A549 (cell line): Measurements from ENCODE around the gene PLAC1. TPM values are rescaled to one million over a fixed set of nuclear protein-coding genes. Genes with fewer than 3 reads are reported as not detected.

ENCODE experiments used
- ATAC-seq, 2 experiments: fragments of 200-7000 bp in 1 of 2; fragments of >200 bp in 1 of 2; cut with Nextera tagmentation in 1 of 2; cut with Tn5 transposase in 1 of 2; 3 replicates each; pipeline versions ENCODE4 v1.8.0 to v1.9.1; 2018 to 2020; ENCODE audit warnings: mild to moderate bottlenecking in 1 of 2, moderate library complexity in 1 of 2
- CTCF ChIA-PET: fragments of 300-600 bp; sonication (Branson Sonifier 250); formaldehyde crosslinking; extraction: SDS; loops from one replicate; lab custom pipeline; 2021; ENCODE audit warnings: antibody characterized with exemption, inconsistent platforms; lab: Yijun Ruan, JAX
- POLR2A ChIA-PET: fragments of 350-600 bp; formaldehyde crosslinking; extraction: SDS; loops from one replicate; lab custom pipeline; 2021; ENCODE audit warnings: antibody characterized with exemption, inconsistent platforms; lab: Yijun Ruan, JAX
- DNase-seq, 2 experiments: peaks; one replicate each; pipeline versions ENCODE4 v3.0.0 to v3.0.0-alpha.2; 2011 to 2016; ENCODE audit warnings: low read depth in 1 of 2, low spot score in 1 of 2
- FAIRE-seq: peaks from 2 replicates; lab custom pipeline; 2011; peaks lifted over from hg19 to GRCh38; lab: Jason Lieb, UNC
- H3K27ac ChIP-seq, 2 experiments: fragments of >200 bp; sonication (Bioruptor Twin); formaldehyde crosslinking; 3 replicates each; pipeline ENCODE4 v1.5.1; 2016 to 2017
- H3K4me1 ChIP-seq: fragments of >200 bp; sonication (Bioruptor Twin); formaldehyde crosslinking; 3 replicates; pipeline ENCODE4 v1.6.1; 2016
- H3K4me2 ChIP-seq: fragments of >200 bp; sonication (Bioruptor Twin); formaldehyde crosslinking; 3 replicates; pipeline ENCODE4 v1.6.1; 2016
- H3K4me3 ChIP-seq: fragments of >200 bp; sonication (Bioruptor Twin); formaldehyde crosslinking; 3 replicates; pipeline ENCODE4 v1.5.1; 2016
- H3K9me3 ChIP-seq: fragments of >200 bp; sonication (Bioruptor Twin); formaldehyde crosslinking; 3 replicates; pipeline ENCODE4 v1.6.1; 2016
- BHLHE40 ChIP-seq: IDR thresholded peaks from 2 replicates; pipeline ENCODE4 v1.6.1; 2012; ENCODE audit warnings: low read depth, low read length, inconsistent platforms
- CEBPB ChIP-seq, 2 experiments: fragments of >200 bp in 1 of 2; sonication (Bioruptor Twin) in 1 of 2; formaldehyde crosslinking in 1 of 2; IDR thresholded peaks; 2 replicates each; pipeline ENCODE4 v1.6.1; 2012 to 2016
- E2F6 ChIP-seq: IDR thresholded peaks from 2 replicates; pipeline ENCODE4 v1.6.1; 2012; ENCODE audit warnings: low read depth, borderline replicate concordance
- EP300 ChIP-seq, 2 experiments: fragments of >200 bp; sonication (Bioruptor Twin); formaldehyde crosslinking; IDR thresholded peaks; 2 replicates in 1 of 2; 3 replicates in 1 of 2; pipeline ENCODE4 v1.6.1; 2016 to 2017
- ESRRA ChIP-seq: fragments of 150-350 bp; IDR thresholded peaks from 2 replicates; pipeline ENCODE4 v1.6.1; 2014; ENCODE audit warnings: mild to moderate bottlenecking, low read length, borderline replicate concordance
- FOSL2 ChIP-seq, 2 experiments: fragments of 450-650 bp in 1 of 2; fragments of >200 bp in 1 of 2; sonication (Bioruptor Twin) in 1 of 2; formaldehyde crosslinking; IDR thresholded peaks; 2 replicates each; pipeline versions ENCODE4 v1.5.0 to v1.6.1; 2016 to 2020; ENCODE audit warnings: mild to moderate bottlenecking in 1 of 2, moderate library complexity in 1 of 2
- HMGXB4 ChIP-seq: fragments of 250-450 bp; sonication (Bioruptor Pico); IDR thresholded peaks from 2 replicates; pipeline ENCODE4 v1.5.0; 2021; ENCODE audit warnings: mild to moderate bottlenecking, moderate library complexity, borderline replicate concordance
- JUNB ChIP-seq: fragments of >200 bp; sonication (Bioruptor Twin); formaldehyde crosslinking; IDR thresholded peaks from 2 replicates; pipeline ENCODE4 v1.6.1; 2016
- MAFK ChIP-seq: fragments of 450-650 bp; IDR thresholded peaks from 2 replicates; pipeline ENCODE4 v1.6.1; 2014; ENCODE audit not compliant: partially characterized antibody
- MYC ChIP-seq: IDR thresholded peaks from 2 replicates; pipeline ENCODE4 v1.6.1; 2012; ENCODE audit warnings: mild to moderate bottlenecking, inconsistent platforms, low read length, improper control_type of control experiment, borderline replicate concordance
- POLR2A ChIP-seq: IDR thresholded peaks from 2 replicates; pipeline ENCODE4 v1.6.1; 2012; ENCODE audit warnings: mild to moderate bottlenecking, low read length
- POLR2AphosphoS2 ChIP-seq: conservative IDR thresholded peaks from 2 replicates; pipeline ENCODE4 v1.6.1; 2012; ENCODE audit warnings: low read length, improper control_type of control experiment, inconsistent platforms
- RARB ChIP-seq: fragments of 250-450 bp; sonication (Bioruptor Pico); IDR thresholded peaks from 2 replicates; pipeline ENCODE4 v1.8.0; 2021; ENCODE audit warnings: mild to moderate bottlenecking, moderate library complexity
- RCOR1 ChIP-seq: fragments of 150-350 bp; IDR thresholded peaks from 2 replicates; pipeline ENCODE4 v1.6.1; 2014; ENCODE audit warnings: antibody characterized with exemption, low read length, low read depth
- ZC3H11A ChIP-seq: fragments of 450-650 bp; IDR thresholded peaks from 2 replicates; pipeline ENCODE4 v1.6.1; 2014; ENCODE audit warnings: antibody characterized with exemption, mild to moderate bottlenecking
- WGBS: methylation state at CpG from one replicate; pipeline ENCODE4 v1.1.6; 2017; ENCODE audit errors: missing lambda C conversion rate; 5-methylcytosine and 5-hydroxymethylcytosine counted together
- polyA plus RNA-seq, 4 experiments: library from polyadenylated mRNA; depleted of rRNA in 3 of 4; stranded (reverse); fragments of >200 nt; fragmentation: RNase III in 1 of 4; extraction: RNeasy Plus Mini Kit Qiagen cat#74134 plus additional on column Dnase treatment in 1 of 4; gene quantifications; 2 replicates in 3 of 4; 3 replicates in 1 of 4; pipeline ENCODE4 v1.2.3, GENCODE V29; 2011 to 2017
- TF ChIP-seq, protein P1 (sequence below): fragments of >200 bp; sonication (Bioruptor Twin); formaldehyde crosslinking; IDR thresholded peaks from 2 replicates; pipeline ENCODE4 v1.6.1; 2016
- TF ChIP-seq, protein P2 (sequence below): IDR thresholded peaks from 2 replicates; pipeline ENCODE4 v1.6.1; 2012

Gene PLAC1
- polyA plus RNA-seq, 2 of the 4 experiments (the other 2 are of a cell fraction): 0.79 to 2.6 TPM

DNA sequence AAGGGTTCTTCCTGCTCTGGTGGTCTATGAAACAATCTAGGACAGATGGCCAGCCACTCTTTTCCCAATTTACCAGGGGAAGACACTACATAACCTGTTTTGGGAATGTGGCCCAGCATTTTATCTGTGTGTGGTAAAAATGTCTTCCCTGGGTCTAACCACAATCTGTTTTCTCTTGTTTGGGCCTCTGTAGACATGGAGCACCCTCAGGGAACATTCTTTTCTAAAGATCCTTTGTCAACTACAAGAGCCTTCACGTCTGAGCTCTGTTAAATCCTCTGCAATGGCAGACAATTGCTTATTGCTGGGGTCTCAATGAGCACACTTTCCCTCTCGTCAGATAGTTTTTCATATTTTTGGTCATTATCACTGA lies 35.5 kb downstream of the PLAC1 start (continued):
- TF ChIP-seq POLR2AphosphoS2 (no peak), BHLHE40 (no peak), POLR2A (no peak), RCOR1 (no peak)

DNA sequence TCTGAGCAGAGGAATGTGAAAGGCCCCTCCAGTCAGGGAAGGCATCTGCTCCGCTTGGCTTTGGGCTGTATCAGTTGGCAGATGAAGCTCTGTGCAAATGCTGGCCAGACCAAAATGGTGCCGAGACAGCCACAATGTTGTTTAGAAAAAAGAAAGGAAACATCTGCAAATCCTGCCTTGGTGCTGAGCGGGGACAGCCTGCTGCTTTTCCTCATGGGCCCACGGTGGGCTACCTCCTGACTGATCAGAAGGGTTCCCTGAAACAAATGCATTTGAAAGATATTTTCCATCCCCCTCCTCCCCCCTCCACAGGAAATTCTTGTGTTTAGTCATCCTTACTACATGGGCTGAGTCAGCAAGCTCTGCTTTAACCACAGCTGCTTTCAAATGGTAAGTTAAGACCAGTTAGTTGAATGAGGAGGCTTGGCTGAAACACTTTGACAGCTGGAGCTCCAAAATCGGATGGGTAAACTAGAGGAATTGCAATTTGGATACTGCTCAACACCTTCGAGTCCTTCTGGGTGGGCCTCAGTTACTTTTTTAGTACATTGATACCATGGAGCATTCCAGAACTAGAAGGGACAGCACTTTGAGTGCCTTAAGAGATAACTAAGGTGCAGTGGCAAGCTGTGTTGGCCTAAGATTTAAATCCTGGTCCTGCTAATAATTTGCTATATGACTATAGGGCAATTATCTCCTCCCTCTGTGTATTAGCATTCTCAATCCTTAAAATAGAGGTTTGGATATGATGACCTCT lies 36.0 kb downstream of the PLAC1 start:
- peaks cover 27% of the 10 kb centered on the region for H3K4me1 ChIP-seq
- TF ChIP-seq FOSL2 (IDR thresholded peaks at IDR 0.05) (0 out of 2 replicates have a peak, but pooled peaks have one; percentile 19), FOSL2 (CRISPR knock-in tag; IDR thresholded peaks at IDR 0.05) (peak; percentile 59), MAFK (peak; percentile 75), CEBPB (IDR thresholded peaks at IDR 0.05) (no peak), JUNB (0 out of 2 replicates have a peak, but pooled peaks have one; percentile 34)
- peak overlapping the region; percentile 51 for H3K4me2 ChIP-seq
- ChIA-PET CTCF (interaction anchor here (0.9 kb wide), 1 partner anchor 9 kb away, joined by 4 read pairs; no protein-coding TSS in a partner anchor), POLR2A (interaction anchor here (1.4 kb wide), 1 partner anchor 48 kb away, joined by 6 read pairs; no protein-coding TSS in a partner anchor)
- no peak overlapping the region for H3K4me3 ChIP-seq
- no peaks in the 10 kb centered on the region for H3K9me3 ChIP-seq
- ATAC-seq (peak; percentile 59 to 73; a peak in 3 of 6 replicates), FAIRE-seq (peak; percentile 78), DNase-seq (peak; percentile 37 to 39)
- WGBS: 41% methylated on average over 4 of the region's 6 CpGs
- H3K27ac ChIP-seq: peak overlapping the region; percentile 62 to 90

DNA sequence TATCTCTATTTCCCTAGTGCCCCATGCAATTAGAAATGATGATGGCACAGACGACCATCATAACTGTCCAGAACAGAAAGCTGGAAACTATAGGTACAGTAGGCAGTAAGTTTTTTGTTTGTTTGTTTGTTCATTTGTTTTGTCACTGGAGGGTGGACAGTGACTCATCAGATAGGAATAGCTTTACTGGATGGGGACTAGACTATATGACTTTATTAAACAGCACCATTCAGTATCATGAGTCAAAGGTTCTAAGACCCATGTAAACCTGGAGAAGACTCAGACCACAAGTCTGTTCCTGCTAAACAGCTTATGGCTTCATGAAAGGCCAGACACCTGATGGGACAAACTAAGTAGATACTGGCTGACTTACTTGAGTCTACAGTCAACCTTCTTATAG lies 38.4 kb downstream of the PLAC1 start:
- WGBS: 56% methylated on average over 1 of the region's 1 CpG
- no peak overlapping the region for H3K4me3 ChIP-seq
- DNase-seq (no peak), ATAC-seq (no peak), FAIRE-seq (no peak)
- CTCF ChIA-PET: interaction anchor here (1.2 kb wide), 1 partner anchor 21 kb away, joined by 3 read pairs; no protein-coding TSS in a partner anchor
- H3K4me2 ChIP-seq: peak overlapping the region; percentile 13; the same call in 1 of the 3 replicates
- POLR2A ChIA-PET: no interaction called here
- no peaks in the 10 kb centered on the region for H3K9me3 ChIP-seq
- peaks cover 27% of the 10 kb centered on the region for H3K4me1 ChIP-seq
- no peak for TF ChIP-seq FOSL2 (IDR thresholded peaks at IDR 0.05)
- peak; percentile 49; the same call in 1 of the 2 replicates for TF ChIP-seq FOSL2 (CRISPR knock-in tag; IDR thresholded peaks at IDR 0.05)
- no peak for TF ChIP-seq ESRRA
- peak overlapping the region; percentile 11 to 36; a peak in 2 of 6 replicates for H3K27ac ChIP-seq

- TF ChIP-seq MYC (no peak), HMGXB4 (CRISPR knock-in tag) (no peak), EP300 (IDR thresholded peaks at IDR 0.05) (no peak)
- TF ChIP-seq, protein P1, sequence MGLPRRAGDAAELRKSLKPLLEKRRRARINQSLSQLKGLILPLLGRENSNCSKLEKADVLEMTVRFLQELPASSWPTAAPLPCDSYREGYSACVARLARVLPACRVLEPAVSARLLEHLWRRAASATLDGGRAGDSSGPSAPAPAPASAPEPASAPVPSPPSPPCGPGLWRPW: no peak
- WGBS: 74% methylated on average over 3 of the region's 3 CpGs
- H3K4me1 ChIP-seq: no peaks in the 10 kb centered on the region
- peak; percentile 61 for FAIRE-seq
- H3K4me2 ChIP-seq: no peak overlapping the region
- POLR2A ChIA-PET: no interaction called here
- no peak for ATAC-seq
- no peak overlapping the region for H3K4me3 ChIP-seq
- no peak for DNase-seq
- H3K9me3 ChIP-seq: no peaks in the 10 kb centered on the region
- CTCF ChIA-PET: no interaction called here
- peak overlapping the region in 1 of 2 experiments; percentile 34; a peak in 2 of 6 replicates for H3K27ac ChIP-seq
Measured at GRCh38 chrX:134613396-134613795, 44.9 kb downstream of the PLAC1 start.

- DNase-seq (no peak), ATAC-seq (no peak), FAIRE-seq (peak; percentile 97)
- H3K9me3 ChIP-seq: no peaks in the 10 kb centered on the region
- WGBS: 96% methylated on average over 1 of the region's 1 CpG
- H3K4me2 ChIP-seq: no peak overlapping the region
- no peak for TF ChIP-seq RARB
- TF ChIP-seq MAFK: no peak
- TF ChIP-seq, protein P2, sequence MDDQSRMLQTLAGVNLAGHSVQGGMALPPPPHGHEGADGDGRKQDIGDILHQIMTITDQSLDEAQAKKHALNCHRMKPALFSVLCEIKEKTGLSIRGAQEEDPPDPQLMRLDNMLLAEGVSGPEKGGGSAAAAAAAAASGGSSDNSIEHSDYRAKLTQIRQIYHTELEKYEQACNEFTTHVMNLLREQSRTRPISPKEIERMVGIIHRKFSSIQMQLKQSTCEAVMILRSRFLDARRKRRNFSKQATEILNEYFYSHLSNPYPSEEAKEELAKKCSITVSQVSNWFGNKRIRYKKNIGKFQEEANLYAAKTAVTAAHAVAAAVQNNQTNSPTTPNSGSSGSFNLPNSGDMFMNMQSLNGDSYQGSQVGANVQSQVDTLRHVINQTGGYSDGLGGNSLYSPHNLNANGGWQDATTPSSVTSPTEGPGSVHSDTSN: no peak
- TF ChIP-seq, protein P1: no peak
- TF ChIP-seq CEBPB (IDR thresholded peaks at IDR 0.05): no peak
- TF ChIP-seq ZC3H11A: no peak
- no peak for TF ChIP-seq E2F6
- TF ChIP-seq FOSL2 (IDR thresholded peaks at IDR 0.05): no peak
- TF ChIP-seq FOSL2 (CRISPR knock-in tag; IDR thresholded peaks at IDR 0.05): no peak
- ChIA-PET CTCF (no interaction called here), POLR2A (no interaction called here)
- peak overlapping the region in 1 of 2 experiments; percentile 57; a peak in 3 of 6 replicates for H3K27ac ChIP-seq
- H3K4me3 ChIP-seq: no peak overlapping the region
- H3K4me1 ChIP-seq: peaks cover 28% of the 10 kb centered on the region
Measured at GRCh38 chrX:134608153-134608552, 50.1 kb downstream of the PLAC1 start.
